ENCODE measurements around the gene DISP2. TPM values are rescaled to one million over a fixed set of nuclear protein-coding genes. Genes with fewer than 3 reads are reported as not detected.

Gene DISP2
- total RNA-seq, 1 donor from 2014 or later: 0.38 TPM

DNA sequence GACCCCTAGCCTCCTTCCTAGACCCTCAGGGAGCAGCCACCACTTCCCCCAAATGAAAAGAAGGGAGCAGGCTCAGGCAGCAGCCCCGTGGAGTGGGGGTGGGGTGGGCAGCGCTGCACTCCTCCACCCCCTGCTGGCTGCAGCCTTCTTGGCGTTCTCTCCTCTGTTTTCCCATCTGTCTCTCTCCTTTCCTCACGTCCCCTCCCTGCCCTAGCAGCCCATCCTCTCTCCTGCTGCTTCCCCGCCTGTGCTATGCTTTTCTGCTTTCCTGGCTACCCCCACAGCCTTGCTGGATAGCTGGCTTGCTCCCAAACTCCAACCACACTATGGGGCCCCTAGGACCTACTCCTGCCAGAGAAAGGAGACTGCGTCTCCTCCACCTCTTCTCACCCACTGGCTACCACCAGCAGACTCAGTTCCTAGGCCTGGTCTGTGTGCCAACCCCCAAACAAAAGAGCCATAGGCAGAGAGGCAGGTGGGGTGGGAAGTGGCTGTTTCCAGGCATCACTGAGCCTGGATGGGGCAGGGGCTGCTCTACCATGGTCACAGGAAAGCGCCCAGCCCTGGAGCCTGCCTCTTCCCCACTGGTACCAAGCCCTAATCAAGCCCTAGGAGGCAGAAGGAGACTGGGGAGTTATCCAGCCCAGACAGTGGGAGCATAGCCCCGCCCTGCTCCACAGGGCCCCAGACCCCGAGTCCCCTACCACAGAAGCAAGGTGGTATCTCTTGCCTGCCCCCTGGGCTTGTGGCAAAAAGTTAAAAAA lies 3.4 kb upstream of the DISP2 start:
- H3K4me3 Mint-ChIP-seq: no peak overlapping the region
- no peak for ATAC-seq (ENCODE audit: low read depth)
- ChIA-PET POLR2A (interaction anchor here (0.7 kb wide), 1 partner anchor 18 kb away, joined by 3 read pairs; no protein-coding TSS in a partner anchor), CTCF (interaction anchor here (0.8 kb wide), 1 partner anchor 32 kb away, joined by 3 read pairs; no protein-coding TSS in a partner anchor)
- TF ChIP-seq, protein P1, sequence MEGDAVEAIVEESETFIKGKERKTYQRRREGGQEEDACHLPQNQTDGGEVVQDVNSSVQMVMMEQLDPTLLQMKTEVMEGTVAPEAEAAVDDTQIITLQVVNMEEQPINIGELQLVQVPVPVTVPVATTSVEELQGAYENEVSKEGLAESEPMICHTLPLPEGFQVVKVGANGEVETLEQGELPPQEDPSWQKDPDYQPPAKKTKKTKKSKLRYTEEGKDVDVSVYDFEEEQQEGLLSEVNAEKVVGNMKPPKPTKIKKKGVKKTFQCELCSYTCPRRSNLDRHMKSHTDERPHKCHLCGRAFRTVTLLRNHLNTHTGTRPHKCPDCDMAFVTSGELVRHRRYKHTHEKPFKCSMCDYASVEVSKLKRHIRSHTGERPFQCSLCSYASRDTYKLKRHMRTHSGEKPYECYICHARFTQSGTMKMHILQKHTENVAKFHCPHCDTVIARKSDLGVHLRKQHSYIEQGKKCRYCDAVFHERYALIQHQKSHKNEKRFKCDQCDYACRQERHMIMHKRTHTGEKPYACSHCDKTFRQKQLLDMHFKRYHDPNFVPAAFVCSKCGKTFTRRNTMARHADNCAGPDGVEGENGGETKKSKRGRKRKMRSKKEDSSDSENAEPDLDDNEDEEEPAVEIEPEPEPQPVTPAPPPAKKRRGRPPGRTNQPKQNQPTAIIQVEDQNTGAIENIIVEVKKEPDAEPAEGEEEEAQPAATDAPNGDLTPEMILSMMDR (IDR thresholded peaks at IDR 0.05): no peak
- DNase-seq: no peak
- peaks cover 8% of the 10 kb centered on the region for H3K4me1 Mint-ChIP-seq
- intact Hi-C loops (cut with micrococcal nuclease): no loop called here
- no peaks in the 10 kb centered on the region for H3K9me3 Mint-ChIP-seq
- H3K27ac Mint-ChIP-seq: no peak overlapping the region
- H3K36me3 Mint-ChIP-seq (ENCODE audit: low read depth): no peaks in the 10 kb centered on the region
- H3K27me3 Mint-ChIP-seq: no peaks in the 10 kb centered on the region

DNA sequence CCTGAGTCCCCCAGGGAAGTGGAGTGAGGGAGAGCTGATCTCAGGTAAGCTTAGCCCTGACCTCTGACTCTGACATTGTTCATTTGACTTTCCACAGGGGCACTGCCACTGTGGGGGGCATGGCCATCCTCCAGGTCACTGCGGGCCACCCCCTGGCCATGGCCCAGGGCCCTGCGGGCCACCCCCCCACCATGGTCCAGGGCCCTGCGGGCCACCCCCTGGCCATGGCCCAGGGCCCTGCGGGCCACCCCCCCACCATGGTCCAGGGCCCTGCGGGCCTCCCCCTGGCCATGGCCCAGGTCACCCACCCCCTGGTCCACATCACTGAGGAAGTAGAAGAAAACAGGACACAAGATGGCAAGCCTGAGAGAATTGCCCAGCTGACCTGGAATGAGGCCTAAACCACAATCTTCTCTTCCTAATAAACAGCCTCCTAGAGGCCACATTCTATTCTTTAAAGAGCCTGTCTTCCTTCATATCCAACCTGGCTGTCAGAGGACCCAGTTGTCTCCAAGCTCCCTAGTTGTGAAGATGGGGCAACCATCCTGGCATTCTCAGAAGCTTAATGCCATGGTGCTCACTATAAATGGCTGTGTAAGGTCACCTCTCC lies 1.9 kb upstream of the DISP2 start:
- ChIA-PET POLR2A (interaction anchor here (0.8 kb wide), 1 partner anchor 53 kb away, joined by 3 read pairs; no protein-coding TSS in a partner anchor), CTCF (interaction anchor here (0.6 kb wide), 1 partner anchor 77 kb away, joined by 3 read pairs; no protein-coding TSS in a partner anchor)
- DNase-seq (no peak), ATAC-seq (ENCODE audit: low read depth) (no peak)
- intact Hi-C loops (cut with micrococcal nuclease): no loop called here
- peak overlapping the region; percentile 1 for H3K4me3 Mint-ChIP-seq
- no peaks in the 10 kb centered on the region for H3K9me3 Mint-ChIP-seq
- H3K4me1 Mint-ChIP-seq: peaks cover 8% of the 10 kb centered on the region
- no peaks in the 10 kb centered on the region for H3K27me3 Mint-ChIP-seq
- H3K27ac Mint-ChIP-seq: no peak overlapping the region
- TF ChIP-seq, protein P1 (IDR thresholded peaks at IDR 0.05): no peak
- no peaks in the 10 kb centered on the region for H3K36me3 Mint-ChIP-seq (ENCODE audit: low read depth)

DNA sequence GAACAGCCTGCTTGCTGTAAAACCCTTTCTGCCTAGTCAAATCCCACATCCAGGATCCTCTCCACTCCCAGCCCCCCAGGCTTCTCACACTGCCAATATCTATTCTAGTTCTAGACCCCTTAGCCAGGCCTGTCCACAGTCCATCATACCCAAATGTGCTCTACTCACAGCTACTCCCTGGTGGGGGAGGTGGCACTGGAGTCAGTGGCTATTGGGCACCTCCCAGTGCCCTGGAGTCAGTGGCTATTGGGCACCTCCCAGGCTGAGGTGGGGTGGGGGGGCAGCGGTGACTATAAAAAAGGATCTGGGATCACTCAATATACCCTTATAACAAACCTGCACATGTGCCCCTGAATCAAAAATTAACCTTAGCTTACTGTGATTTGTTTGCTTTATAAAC lies 773 bp upstream of the DISP2 start:
- H3K36me3 Mint-ChIP-seq (ENCODE audit: low read depth): peaks cover 4% of the 10 kb centered on the region
- ChIA-PET POLR2A (interaction anchor here (1.5 to 2.2 kb wide), 2 partner anchors 49 to 50 kb away, joined by 3 to 8 read pairs; partner anchors contain the start of gene PLCB2), CTCF (interaction anchor here (1.5 kb wide), 1 partner anchor 13 kb away, joined by 3 read pairs; no protein-coding TSS in a partner anchor)
- peaks cover 8% of the 10 kb centered on the region for H3K4me1 Mint-ChIP-seq
- TF ChIP-seq, protein P1 (IDR thresholded peaks at IDR 0.05): no peak
- DNase-seq: no peak
- no peaks in the 10 kb centered on the region for H3K9me3 Mint-ChIP-seq
- intact Hi-C loops (cut with micrococcal nuclease): no loop called here
- no peak overlapping the region for H3K27ac Mint-ChIP-seq
- ATAC-seq (ENCODE audit: low read depth): no peak
- peak overlapping the region; percentile 87 for H3K4me3 Mint-ChIP-seq
- no peaks in the 10 kb centered on the region for H3K27me3 Mint-ChIP-seq

DNA sequence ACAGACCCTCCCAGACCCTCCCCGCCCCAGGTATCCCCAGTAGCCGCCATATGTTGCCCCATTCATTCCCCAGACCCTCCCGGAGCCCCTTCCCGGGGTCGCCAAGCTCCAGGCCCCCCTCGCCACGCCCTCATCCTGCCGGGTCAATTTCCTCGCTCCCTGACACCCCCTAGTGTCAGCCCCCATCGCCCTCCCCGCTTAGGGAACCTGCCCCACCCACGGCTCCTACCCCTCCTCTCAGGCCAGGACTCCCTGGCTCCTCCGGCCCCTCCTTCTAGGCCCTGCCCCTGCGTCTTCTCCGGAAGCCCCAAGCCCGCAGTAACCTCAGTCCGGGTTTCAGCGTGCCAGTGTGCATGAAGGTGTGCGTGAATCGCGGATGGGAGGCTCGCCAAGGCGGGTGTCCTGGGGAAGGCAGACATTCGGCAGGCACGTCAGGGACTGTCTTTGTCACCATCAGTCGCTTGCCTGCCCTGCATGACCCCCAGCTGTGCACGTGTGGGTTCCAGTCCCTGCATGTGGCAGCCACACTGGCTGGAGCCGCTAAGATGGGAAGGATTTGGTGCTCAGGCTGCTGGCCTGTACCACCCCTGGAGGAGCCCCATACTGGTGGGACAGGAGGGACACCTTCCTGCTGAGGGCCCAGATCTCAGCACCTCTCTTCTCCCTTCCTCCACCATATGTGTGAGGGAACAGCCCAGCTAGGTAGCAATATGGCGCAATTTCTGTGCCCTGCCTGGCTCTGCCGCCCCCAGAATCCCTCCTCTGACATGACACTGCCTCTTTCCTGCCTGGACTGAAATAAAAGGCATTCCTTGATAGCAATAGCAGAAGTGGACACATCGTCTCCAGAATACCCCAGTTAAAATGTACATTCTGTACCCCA lies 693 bp downstream of the DISP2 start:
- CTCF ChIA-PET: interaction anchor here (1.4 kb wide), 1 partner anchor 22 kb away, joined by 3 read pairs; no protein-coding TSS in a partner anchor
- Mint-ChIP-seq H3K27me3 (no peaks in the 10 kb centered on the region), H3K4me1 (peaks cover 8% of the 10 kb centered on the region), H3K27ac (no peak overlapping the region), H3K9me3 (no peaks in the 10 kb centered on the region), H3K4me3 (peak overlapping the region; percentile 76), H3K36me3 (ENCODE audit: low read depth) (peaks cover 9% of the 10 kb centered on the region)
- TF ChIP-seq, protein P1 (IDR thresholded peaks at IDR 0.05): no peak
- POLR2A ChIA-PET: interaction anchor here (1.5 to 2.2 kb wide), 2 partner anchors 48 to 51 kb away, joined by 3 to 8 read pairs; partner anchors contain the start of gene PLCB2
- DNase-seq (no peak), ATAC-seq (ENCODE audit: low read depth) (peak; percentile 30)
- intact Hi-C loops (cut with micrococcal nuclease): loop anchor here (1.0 kb wide), 5 partner anchors 9 to 113 kb away; partner anchors contain the start of genes INAFM2, IVD and KNSTRN

Data from activated B cell treated with CpG ODN at 0.5 μM for 24 hours (primary cell).